Measurements from ENCODE around the gene TSHZ2.

The TSHZ2 gene

DNA sequence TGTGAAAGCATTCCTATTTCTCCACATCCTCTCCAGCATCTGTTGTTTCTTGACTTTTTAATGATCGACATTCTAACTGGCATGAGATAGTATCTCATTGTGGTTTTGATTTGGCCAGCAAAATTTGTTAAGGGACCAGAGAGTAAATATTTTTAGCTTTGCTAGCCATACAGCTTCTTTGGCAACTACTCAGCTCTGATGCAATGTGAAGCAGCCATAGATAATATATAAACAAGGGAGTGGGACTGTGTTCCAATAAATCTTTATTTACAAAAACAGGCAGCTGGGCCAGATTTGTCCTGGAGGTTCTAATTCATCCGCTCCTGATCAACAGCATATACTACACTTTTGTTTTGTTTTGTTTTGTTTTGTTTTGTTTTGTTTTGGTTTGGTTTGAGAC, 418.6 kb downstream of the TSHZ2 start:
- TF ChIP-seq, protein P1, sequence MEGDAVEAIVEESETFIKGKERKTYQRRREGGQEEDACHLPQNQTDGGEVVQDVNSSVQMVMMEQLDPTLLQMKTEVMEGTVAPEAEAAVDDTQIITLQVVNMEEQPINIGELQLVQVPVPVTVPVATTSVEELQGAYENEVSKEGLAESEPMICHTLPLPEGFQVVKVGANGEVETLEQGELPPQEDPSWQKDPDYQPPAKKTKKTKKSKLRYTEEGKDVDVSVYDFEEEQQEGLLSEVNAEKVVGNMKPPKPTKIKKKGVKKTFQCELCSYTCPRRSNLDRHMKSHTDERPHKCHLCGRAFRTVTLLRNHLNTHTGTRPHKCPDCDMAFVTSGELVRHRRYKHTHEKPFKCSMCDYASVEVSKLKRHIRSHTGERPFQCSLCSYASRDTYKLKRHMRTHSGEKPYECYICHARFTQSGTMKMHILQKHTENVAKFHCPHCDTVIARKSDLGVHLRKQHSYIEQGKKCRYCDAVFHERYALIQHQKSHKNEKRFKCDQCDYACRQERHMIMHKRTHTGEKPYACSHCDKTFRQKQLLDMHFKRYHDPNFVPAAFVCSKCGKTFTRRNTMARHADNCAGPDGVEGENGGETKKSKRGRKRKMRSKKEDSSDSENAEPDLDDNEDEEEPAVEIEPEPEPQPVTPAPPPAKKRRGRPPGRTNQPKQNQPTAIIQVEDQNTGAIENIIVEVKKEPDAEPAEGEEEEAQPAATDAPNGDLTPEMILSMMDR (conservative IDR thresholded peaks at IDR 0.05; ENCODE audit: low read length): no peak

DNA sequence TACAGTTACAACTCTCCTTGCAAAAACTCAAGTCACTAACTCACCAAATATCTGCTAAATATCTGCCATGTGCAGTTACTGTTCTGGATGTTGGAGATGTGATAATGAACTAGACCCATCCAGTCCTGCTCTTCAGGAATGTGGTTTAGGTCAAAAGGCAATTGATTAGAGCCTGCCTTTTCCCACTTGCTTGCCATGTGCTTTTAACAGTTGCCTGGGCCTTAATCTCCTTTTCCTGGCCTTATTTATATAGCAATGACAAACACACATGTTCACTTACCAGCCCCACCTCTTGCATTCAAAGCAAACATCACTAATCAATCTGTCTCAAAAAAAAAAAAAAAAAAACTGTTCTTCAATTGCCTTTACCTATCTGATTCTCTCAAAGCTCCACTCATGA, 422.3 kb downstream of the TSHZ2 start:
- no peak for DNase-seq (ENCODE audit: low read depth)
- TF ChIP-seq, protein P1 (conservative IDR thresholded peaks at IDR 0.05; ENCODE audit: low read length): no peak
- H3K4me3 ChIP-seq (ENCODE audit: low read length): no peak overlapping the region

More for the DNA sequence above, 418.6 kb downstream of the TSHZ2 start:
- no peak overlapping the region for H3K4me3 ChIP-seq (ENCODE audit: low read length)
- peak; percentile 41 for DNase-seq (ENCODE audit: low read depth)

DNA sequence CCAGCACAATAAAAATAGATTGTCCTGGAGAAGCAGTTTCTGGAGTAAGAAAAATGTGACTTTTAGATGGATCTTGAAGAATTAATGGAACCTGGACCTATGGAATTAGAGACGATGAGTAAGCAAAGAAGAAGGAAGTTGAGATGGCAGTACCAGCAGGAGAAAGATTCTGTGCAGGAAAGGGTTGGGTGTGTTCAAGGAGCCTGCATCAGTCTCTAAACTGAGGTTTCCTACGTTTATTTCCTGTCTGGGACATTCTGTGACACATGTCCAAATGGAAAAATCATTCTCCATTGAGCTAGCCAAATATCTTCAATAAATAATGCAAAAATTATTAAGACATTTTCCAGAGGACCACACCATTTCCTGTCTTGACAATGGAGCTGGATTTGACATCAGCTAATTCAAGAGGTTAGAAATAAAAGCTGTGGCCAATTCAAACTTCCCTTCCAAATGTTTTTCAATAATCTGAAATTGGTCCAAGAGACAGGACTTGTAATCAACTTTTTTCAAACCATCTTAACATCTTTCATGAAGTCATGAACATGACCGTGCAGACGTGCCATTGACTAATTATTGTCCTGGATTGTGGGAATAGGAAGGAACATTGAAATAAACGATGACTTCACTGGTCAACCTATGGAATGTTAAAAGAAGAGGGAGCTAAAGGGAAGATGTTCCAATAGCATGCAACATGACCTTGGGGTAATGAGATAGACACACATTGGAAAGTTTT, 423.2 kb downstream of the TSHZ2 start:
- TF ChIP-seq, protein P1 (conservative IDR thresholded peaks at IDR 0.05; ENCODE audit: low read length): no peak

DNA sequence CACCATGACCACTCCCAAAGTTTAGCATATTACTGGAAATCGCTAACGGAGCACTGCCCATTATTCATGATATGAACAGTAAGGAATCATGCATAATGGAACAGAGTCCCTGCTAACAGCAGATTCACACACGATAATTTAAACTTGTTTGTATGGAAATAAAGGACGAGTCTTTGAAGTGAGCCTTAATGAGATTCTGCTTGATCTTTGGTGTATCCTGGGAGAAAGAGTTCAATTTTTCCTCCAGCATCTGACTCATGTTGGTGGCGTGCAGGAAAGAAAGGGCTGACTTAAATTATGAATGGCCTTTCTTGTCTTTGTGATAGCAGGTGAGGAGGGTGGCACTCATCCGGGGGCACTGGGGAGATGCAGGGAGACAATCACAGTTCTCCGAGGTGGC, 426.9 kb downstream of the TSHZ2 start:
- DNase-seq (ENCODE audit: low read depth): no peak
- H3K4me3 ChIP-seq (ENCODE audit: low read length): no peak overlapping the region
- TF ChIP-seq, protein P1 (conservative IDR thresholded peaks at IDR 0.05; ENCODE audit: low read length): no peak

More for the DNA sequence above, 423.2 kb downstream of the TSHZ2 start:
- H3K4me3 ChIP-seq (ENCODE audit: low read length): no peak overlapping the region
- DNase-seq (ENCODE audit: low read depth): no peak

DNA sequence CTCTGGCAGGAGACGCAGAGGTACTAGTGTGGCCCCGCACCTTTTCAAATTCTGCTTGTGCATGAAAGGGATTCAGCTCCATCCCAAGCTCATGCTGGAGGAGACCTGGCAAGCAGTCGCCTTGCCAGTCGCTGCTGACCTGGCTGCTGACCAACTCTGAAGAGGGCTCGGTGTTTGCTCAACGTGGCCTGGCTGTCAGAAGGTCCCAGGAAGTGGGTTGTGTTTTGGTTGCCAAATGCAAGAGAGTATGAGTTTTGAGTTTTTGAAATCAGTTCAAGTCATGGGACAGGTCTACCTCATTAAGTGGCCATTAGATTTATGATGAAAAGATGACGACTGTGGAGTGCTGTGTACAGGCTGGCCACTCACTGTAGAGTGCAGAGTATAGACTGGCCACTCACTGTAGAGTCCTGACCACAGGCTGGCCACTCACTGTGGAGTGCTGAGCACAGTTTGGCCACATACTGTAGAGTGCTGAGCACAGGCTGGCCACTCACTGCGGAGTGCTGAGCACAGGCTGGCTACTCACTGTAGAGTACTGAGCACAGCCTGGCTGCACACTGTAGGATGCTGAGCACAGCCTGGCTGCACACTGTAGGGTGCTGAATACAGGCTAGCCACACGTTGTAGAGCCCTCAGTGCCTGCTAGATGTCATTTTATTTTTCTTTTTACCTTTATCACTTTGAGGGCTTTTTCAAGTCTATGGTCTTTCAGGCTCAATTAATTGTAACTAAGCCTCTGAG, 427.6 kb downstream of the TSHZ2 start:
- TF ChIP-seq, protein P1 (conservative IDR thresholded peaks at IDR 0.05; ENCODE audit: low read length): no peak
- DNase-seq (ENCODE audit: low read depth): no peak
- H3K4me3 ChIP-seq (ENCODE audit: low read length): no peak overlapping the region

DNA sequence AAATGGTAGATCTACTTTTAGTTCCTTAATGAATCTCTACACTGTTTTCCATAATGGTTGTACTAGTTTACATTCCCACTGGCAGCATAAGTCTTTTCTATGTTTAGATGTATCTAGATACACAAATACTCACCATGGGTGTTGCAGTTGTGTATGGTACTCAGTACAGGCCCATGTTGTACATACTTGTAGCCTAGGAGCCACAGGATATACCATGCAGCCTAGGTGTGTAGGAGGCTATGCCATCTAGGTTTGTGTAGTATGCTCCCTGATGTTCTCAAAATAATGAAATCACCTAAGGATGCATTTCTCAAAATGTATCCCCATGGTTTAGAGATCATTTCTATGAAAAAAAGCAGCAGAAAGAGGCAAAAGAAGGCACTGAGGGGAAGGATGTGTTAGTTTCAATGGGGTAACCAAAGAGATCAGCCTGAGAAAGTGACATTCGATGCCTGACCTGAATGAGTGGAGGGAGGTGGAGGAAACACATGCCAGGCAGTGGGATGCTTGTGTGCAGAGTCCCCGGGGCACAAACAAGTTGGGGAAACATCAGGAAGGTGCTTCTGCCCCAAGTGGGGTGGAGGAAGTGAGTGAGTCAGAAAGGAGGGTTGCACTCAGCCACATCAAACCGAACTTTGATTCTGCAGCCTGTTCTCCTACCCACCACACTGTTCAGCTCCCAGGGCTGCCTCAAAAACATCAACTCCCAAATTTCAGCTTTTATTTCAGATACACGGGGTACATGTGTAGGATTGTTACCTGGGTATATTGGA, 430.3 kb downstream of the TSHZ2 start:
- TF ChIP-seq, protein P1 (conservative IDR thresholded peaks at IDR 0.05; ENCODE audit: low read length): no peak
- no peak for DNase-seq (ENCODE audit: low read depth)

More for the DNA sequence above, 430.3 kb downstream of the TSHZ2 start:
- H3K4me3 ChIP-seq (ENCODE audit: low read length): no peak overlapping the region
